GM23248 (cell line): ENCODE results near the gene TFAP2B.

ENCODE experiments used
- EZH2 ChIP-seq: fragments of 200-600 bp; sonication (generic); IDR thresholded peaks from 2 replicates; pipeline ENCODE4 v1.6.1; 2018; ENCODE audit warnings: antibody characterized with exemption, mild to moderate bottlenecking; ENCODE audit not compliant: insufficient read depth, poor library complexity, severe bottlenecking
- EZH2phosphoT487 ChIP-seq: fragments of 200-600 bp; sonication (generic); IDR thresholded peaks from 2 replicates; pipeline ENCODE4 v1.6.1; 2018; ENCODE audit warnings: antibody characterized with exemption, moderate library complexity, mild to moderate bottlenecking, low read depth; ENCODE audit not compliant: insufficient read depth

DNA sequence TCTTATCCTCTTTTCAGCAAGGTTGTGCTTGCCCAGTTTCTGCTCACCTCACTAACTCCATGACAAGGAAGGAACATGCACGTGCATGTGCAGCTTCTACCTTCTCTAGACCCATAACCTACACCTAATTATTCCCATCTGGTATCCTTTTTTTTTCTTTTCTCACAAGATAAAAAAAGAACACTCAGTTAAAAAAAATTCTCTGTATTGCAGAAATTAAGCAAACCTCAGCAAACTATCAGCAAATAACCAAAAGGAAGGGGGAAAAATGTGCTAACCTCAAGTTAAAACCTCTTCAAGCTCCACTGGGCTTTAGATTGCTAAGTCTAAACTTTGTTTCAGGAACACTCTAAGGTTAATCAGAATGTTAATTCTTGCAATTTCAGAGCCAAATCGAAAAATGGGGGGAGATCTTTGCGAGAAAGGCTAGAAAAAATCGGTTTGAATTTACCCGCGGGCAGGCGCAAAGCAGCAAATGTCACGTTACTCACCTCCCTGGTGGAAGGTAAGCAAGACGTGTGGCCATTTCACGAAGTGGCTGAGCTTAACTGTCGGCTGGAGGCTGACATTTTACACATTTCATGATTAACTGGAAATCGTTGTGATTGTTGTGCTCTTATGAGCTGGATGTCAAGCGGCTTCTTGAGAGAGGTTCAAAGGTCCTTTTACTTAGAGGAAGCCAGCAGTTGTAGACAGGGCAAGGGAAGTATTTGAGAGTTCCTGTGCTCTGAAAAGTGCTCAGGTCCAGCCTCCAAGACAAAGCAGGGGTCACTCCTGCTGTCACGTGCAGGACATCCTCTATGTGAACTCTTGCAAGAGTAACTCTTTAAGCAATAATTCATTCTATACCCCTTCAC, 19.1 kb downstream of the TFAP2B start:
- TF ChIP-seq EZH2phosphoT487 (no peak), EZH2 (no peak)
